GM23338 (cell line): ENCODE data around the gene PLD2. TPM values are rescaled to one million over a fixed set of nuclear protein-coding genes. Genes with fewer than 3 reads are reported as not detected.

Experiments
- ATAC-seq: fragments of 200-7000 bp; cut with Tn5 transposase; 3 replicates; pipeline ENCODE4 v1.9.1; 2020
- DNase-seq: peaks from one replicate; pipeline ENCODE4 v3.0.0-alpha.2; 2015; ENCODE audit warnings: low spot score
- H2AFZ ChIP-seq: fragments of 200-600 bp; sonication (generic); 2 replicates; pipeline ENCODE4 v1.8.0; 2016; ENCODE audit warnings: antibody characterized with exemption, mild to moderate bottlenecking, moderate library complexity
- H3F3A ChIP-seq: fragments of 200-600 bp; sonication (generic); replicated peaks from 2 replicates; pipeline ENCODE4 v1.8.0; 2017; ENCODE audit warnings: antibody characterized with exemption, mixed run types, low read depth
- H3K27ac ChIP-seq: fragments of 200-600 bp; sonication (generic); 2 replicates; pipeline ENCODE4 v1.6.1; 2016; ENCODE audit warnings: low read depth
- H3K27me3 ChIP-seq: fragments of 200-600 bp; sonication (generic); 2 replicates; pipeline ENCODE4 v1.8.0; 2016; ENCODE audit warnings: mild to moderate bottlenecking, mixed run types, moderate library complexity; ENCODE audit not compliant: insufficient read depth
- H3K36me3 ChIP-seq: fragments of 200-600 bp; sonication (generic); 2 replicates; pipeline ENCODE4 v1.8.0; 2016; ENCODE audit warnings: mild to moderate bottlenecking; ENCODE audit not compliant: insufficient read depth
- H3K4me1 ChIP-seq: fragments of 200-600 bp; sonication (generic); 2 replicates; pipeline ENCODE4 v1.8.0; 2016; ENCODE audit warnings: mild to moderate bottlenecking, moderate library complexity; ENCODE audit not compliant: insufficient read depth
- H3K4me2 ChIP-seq: fragments of 200-600 bp; sonication (generic); 2 replicates; pipeline ENCODE4 v1.7.1; 2017; ENCODE audit warnings: mixed run types
- H3K4me3 ChIP-seq: fragments of 200-600 bp; sonication (generic); 2 replicates; pipeline ENCODE4 v1.6.1; 2016; ENCODE audit warnings: mixed run types
- H3K79me2 ChIP-seq: fragments of 200-600 bp; sonication (generic); replicated peaks from 2 replicates; pipeline ENCODE4 v1.8.0; 2017; ENCODE audit warnings: mild to moderate bottlenecking; ENCODE audit not compliant: insufficient read depth
- H3K9me2 ChIP-seq: fragments of 200-600 bp; sonication (generic); 2 replicates; pipeline ENCODE4 v1.8.0; 2017; ENCODE audit not compliant: insufficient read depth
- H4K20me1 ChIP-seq: fragments of 200-600 bp; sonication (generic); replicated peaks from 2 replicates; pipeline ENCODE4 v1.8.0; 2017; ENCODE audit warnings: mild to moderate bottlenecking; ENCODE audit not compliant: insufficient read depth
- H3K27ac Mint-ChIP-seq: 2 replicates; pipeline ENCODE4 v1.8.0; 2020; ENCODE audit warnings: inconsistent platforms, mild to moderate bottlenecking, moderate library complexity, mixed read lengths
- H3K27me3 Mint-ChIP-seq: 3 replicates; pipeline ENCODE4 v1.8.0; 2022; ENCODE audit warnings: low read depth, mild to moderate bottlenecking, moderate library complexity, mixed read lengths, inconsistent platforms; ENCODE audit not compliant: insufficient read depth, poor library complexity
- H3K36me3 Mint-ChIP-seq: 3 replicates; pipeline ENCODE4 v1.8.0; 2021; ENCODE audit warnings: low read depth, mild to moderate bottlenecking, inconsistent platforms, moderate library complexity, mixed read lengths
- H3K4me1 Mint-ChIP-seq: 3 replicates; pipeline ENCODE4 v1.8.0; 2020; ENCODE audit warnings: mild to moderate bottlenecking, inconsistent platforms, mixed read lengths
- H3K4me3 Mint-ChIP-seq: 3 replicates; pipeline ENCODE4 v1.8.0; 2021; ENCODE audit warnings: moderate library complexity, mild to moderate bottlenecking, inconsistent platforms, mixed read lengths
- H3K9me3 Mint-ChIP-seq: 3 replicates; pipeline ENCODE4 v1.8.0; 2020; ENCODE audit warnings: moderate library complexity, mild to moderate bottlenecking, inconsistent platforms, mixed read lengths
- CREB1 ChIP-seq: fragments of 250-450 bp; sonication (Bioruptor Pico); IDR thresholded peaks from 2 replicates; pipeline ENCODE4 v1.5.0; 2020; ENCODE audit warnings: low read depth, mild to moderate bottlenecking, moderate library complexity
- CTCF ChIP-seq, 2 experiments: fragments of 200-600 bp in 1 of 2; sonication (generic) in 1 of 2; conservative IDR thresholded peaks; 2 replicates each; pipeline versions ENCODE4 v1.5.1 to v1.6.1; 2016 to 2017; ENCODE audit warnings: antibody characterized with exemption in 2 of 2, low read depth in 2 of 2, mild to moderate bottlenecking in 2 of 2, moderate library complexity in 1 of 2
- ETS1 ChIP-seq: IDR thresholded peaks from 2 replicates; pipeline ENCODE4 v1.6.1; 2016; ENCODE audit warnings: antibody characterized with exemption
- EZH2 ChIP-seq: fragments of 200-600 bp; sonication (generic); IDR thresholded peaks from one replicate; pipeline ENCODE4 v1.8.0; 2017; ENCODE audit warnings: antibody characterized with exemption, mild to moderate bottlenecking, low read depth; ENCODE audit not compliant: unreplicated experiment
- EZH2phosphoT487 ChIP-seq: fragments of 200-600 bp; sonication (generic); IDR thresholded peaks from one replicate; pipeline ENCODE4 v1.8.1; 2018; ENCODE audit warnings: antibody characterized with exemption; ENCODE audit not compliant: unreplicated experiment
- JUNB ChIP-seq: IDR thresholded peaks from one replicate; pipeline ENCODE4 v1.6.1; 2016; ENCODE audit warnings: antibody characterized with exemption; ENCODE audit not compliant: unreplicated experiment
- NANOG ChIP-seq: IDR thresholded peaks from 2 replicates; pipeline ENCODE4 v1.6.1; 2016; ENCODE audit warnings: antibody characterized with exemption, borderline replicate concordance
- POLR2AphosphoS5 ChIP-seq: IDR thresholded peaks from 2 replicates; pipeline ENCODE4 v1.6.1; 2016; ENCODE audit warnings: antibody characterized with exemption, low read depth
- REST ChIP-seq: IDR thresholded peaks from one replicate; pipeline ENCODE4 v1.6.1; 2018; ENCODE audit warnings: antibody characterized with exemption; ENCODE audit not compliant: unreplicated experiment
- STAT1 ChIP-seq: IDR thresholded peaks from one replicate; pipeline ENCODE4 v1.6.1; 2016; ENCODE audit warnings: antibody characterized with exemption; ENCODE audit not compliant: unreplicated experiment
- ZNF114 ChIP-seq: fragments of 250-450 bp; sonication (Bioruptor Pico); IDR thresholded peaks from 2 replicates; pipeline ENCODE4 v1.5.0; 2020; ENCODE audit warnings: mild to moderate bottlenecking, moderate library complexity
- ZNF331 ChIP-seq: fragments of 250-450 bp; sonication (Bioruptor Pico); IDR thresholded peaks from 2 replicates; pipeline ENCODE4 v1.5.0; 2020; ENCODE audit warnings: low read depth, mild to moderate bottlenecking, moderate library complexity
- polyA plus RNA-seq: library from polyadenylated mRNA; unstranded; fragments of >200 nt; fragmentation: Nextera tagmentation; extraction: Ambion mirVana; gene quantifications from 2 replicates; pipeline ENCODE4 v1.2.1, GENCODE V29; 2016
- total RNA-seq: library from RNA; depleted of rRNA; stranded (reverse); fragments of >200 nt; shearing (Covaris generic); gene quantifications from 2 replicates; pipeline ENCODE4 v1.2.3, GENCODE V29; 2014
- TF ChIP-seq, protein P1 (sequence below): fragments of 250-450 bp; sonication (Bioruptor Pico); IDR thresholded peaks from 2 replicates; pipeline ENCODE4 v1.5.0; 2020; ENCODE audit warnings: mild to moderate bottlenecking, moderate library complexity

PLD2 gene
- total and polyA plus RNA-seq, 2 experiments from 2014 or later, result 20.2 to 55.9 TPM

GRCh38 chr17:4836221-4836620 lies 29.3 kb downstream of the PLD2 start:
- no peak overlapping the region for H2AFZ ChIP-seq
- H3K27me3 ChIP-seq, result no peaks in the 10 kb centered on the region
- H3K36me3 ChIP-seq, result no peaks in the 10 kb centered on the region
- no peak for ATAC-seq
- H3K27ac ChIP-seq, result 0 out of 2 replicates have a peak overlapping the region, but pooled peaks have one; percentile 32
- peaks cover 72% of the 10 kb centered on the region for H3K79me2 ChIP-seq
- peaks cover 8% of the 10 kb centered on the region for H3F3A ChIP-seq
- H3K4me3 Mint-ChIP-seq, result no peak overlapping the region
- H3K4me1 ChIP-seq, result peaks cover 15% of the 10 kb centered on the region
- no peak overlapping the region for H3K4me2 ChIP-seq
- no peak for DNase-seq
- peaks cover 40% of the 10 kb centered on the region for H3K4me1 Mint-ChIP-seq
- no peak overlapping the region for H3K4me3 ChIP-seq
- no peaks in the 10 kb centered on the region; the same call in 2 of the 3 replicates for H3K9me3 Mint-ChIP-seq
- no peaks in the 10 kb centered on the region for H3K9me2 ChIP-seq
- H3K27me3 Mint-ChIP-seq, result peaks cover 6% of the 10 kb centered on the region
- no peak overlapping the region for H3K27ac Mint-ChIP-seq
- no peak for TF ChIP-seq ZNF114 (CRISPR knock-in tag)
- TF ChIP-seq, protein P1, sequence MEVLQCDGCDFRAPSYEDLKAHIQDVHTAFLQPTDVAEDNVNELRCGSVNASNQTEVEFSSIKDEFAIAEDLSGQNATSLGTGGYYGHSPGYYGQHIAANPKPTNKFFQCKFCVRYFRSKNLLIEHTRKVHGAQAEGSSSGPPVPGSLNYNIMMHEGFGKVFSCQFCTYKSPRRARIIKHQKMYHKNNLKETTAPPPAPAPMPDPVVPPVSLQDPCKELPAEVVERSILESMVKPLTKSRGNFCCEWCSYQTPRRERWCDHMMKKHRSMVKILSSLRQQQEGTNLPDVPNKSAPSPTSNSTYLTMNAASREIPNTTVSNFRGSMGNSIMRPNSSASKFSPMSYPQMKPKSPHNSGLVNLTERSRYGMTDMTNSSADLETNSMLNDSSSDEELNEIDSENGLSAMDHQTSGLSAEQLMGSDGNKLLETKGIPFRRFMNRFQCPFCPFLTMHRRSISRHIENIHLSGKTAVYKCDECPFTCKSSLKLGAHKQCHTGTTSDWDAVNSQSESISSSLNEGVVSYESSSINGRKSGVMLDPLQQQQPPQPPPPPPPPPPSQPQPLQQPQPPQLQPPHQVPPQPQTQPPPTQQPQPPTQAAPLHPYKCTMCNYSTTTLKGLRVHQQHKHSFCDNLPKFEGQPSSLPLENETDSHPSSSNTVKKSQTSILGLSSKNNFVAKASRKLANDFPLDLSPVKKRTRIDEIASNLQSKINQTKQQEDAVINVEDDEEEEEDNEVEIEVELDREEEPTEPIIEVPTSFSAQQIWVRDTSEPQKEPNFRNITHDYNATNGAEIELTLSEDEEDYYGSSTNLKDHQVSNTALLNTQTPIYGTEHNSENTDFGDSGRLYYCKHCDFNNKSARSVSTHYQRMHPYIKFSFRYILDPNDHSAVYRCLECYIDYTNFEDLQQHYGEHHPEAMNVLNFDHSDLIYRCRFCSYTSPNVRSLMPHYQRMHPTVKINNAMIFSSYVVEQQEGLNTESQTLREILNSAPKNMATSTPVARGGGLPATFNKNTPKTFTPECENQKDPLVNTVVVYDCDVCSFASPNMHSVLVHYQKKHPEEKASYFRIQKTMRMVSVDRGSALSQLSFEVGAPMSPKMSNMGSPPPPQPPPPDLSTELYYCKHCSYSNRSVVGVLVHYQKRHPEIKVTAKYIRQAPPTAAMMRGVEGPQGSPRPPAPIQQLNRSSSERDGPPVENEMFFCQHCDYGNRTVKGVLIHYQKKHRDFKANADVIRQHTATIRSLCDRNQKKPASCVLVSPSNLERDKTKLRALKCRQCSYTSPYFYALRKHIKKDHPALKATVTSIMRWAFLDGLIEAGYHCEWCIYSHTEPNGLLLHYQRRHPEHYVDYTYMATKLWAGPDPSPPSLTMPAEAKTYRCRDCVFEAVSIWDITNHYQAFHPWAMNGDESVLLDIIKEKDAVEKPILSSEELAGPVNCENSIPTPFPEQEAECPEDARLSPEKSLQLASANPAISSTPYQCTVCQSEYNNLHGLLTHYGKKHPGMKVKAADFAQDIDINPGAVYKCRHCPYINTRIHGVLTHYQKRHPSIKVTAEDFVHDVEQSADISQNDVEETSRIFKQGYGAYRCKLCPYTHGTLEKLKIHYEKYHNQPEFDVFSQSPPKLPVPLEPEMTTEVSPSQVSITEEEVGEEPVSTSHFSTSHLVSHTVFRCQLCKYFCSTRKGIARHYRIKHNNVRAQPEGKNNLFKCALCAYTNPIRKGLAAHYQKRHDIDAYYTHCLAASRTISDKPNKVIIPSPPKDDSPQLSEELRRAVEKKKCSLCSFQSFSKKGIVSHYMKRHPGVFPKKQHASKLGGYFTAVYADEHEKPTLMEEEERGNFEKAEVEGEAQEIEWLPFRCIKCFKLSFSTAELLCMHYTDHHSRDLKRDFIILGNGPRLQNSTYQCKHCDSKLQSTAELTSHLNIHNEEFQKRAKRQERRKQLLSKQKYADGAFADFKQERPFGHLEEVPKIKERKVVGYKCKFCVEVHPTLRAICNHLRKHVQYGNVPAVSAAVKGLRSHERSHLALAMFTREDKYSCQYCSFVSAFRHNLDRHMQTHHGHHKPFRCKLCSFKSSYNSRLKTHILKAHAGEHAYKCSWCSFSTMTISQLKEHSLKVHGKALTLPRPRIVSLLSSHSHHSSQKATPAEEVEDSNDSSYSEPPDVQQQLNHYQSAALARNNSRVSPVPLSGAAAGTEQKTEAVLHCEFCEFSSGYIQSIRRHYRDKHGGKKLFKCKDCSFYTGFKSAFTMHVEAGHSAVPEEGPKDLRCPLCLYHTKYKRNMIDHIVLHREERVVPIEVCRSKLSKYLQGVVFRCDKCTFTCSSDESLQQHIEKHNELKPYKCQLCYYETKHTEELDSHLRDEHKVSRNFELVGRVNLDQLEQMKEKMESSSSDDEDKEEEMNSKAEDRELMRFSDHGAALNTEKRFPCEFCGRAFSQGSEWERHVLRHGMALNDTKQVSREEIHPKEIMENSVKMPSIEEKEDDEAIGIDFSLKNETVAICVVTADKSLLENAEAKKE, result no peak
- no peak for TF ChIP-seq JUNB
- no peak for TF ChIP-seq POLR2AphosphoS5
- TF ChIP-seq EZH2phosphoT487, result no peak
- TF ChIP-seq CTCF (conservative IDR thresholded peaks at IDR 0.05; ENCODE audit: low read depth in 2 of 2), result no peak
- no peak for TF ChIP-seq EZH2
- no peak for TF ChIP-seq ETS1
- TF ChIP-seq STAT1, result no peak
- TF ChIP-seq NANOG, result no peak
- no peak for TF ChIP-seq ZNF331 (CRISPR knock-in tag)
- TF ChIP-seq REST, result no peak
- TF ChIP-seq CREB1, result no peak
- H3K36me3 Mint-ChIP-seq, result no peaks in the 10 kb centered on the region; the same call in 2 of the 3 replicates
- H4K20me1 ChIP-seq, result peaks cover 12% of the 10 kb centered on the region
